Measurements from ENCODE around the gene NADK2. TPM values are rescaled to one million over a fixed set of nuclear protein-coding genes. Genes with fewer than 3 reads are reported as not detected.

The NADK2 gene
- total and polyA plus RNA-seq, 8 donors = 9.1 to 132 (median 27.0) TPM

GRCh38 chr5:36222620-36223019 lies 19.1 kb downstream of the NADK2 start:
- Histone ChIP-seq H3K36me3 (peaks cover 20 to 83% (median 71%) of the 10 kb centered on the region in 4 donors), H3K4me3 (no peak overlapping the region), H3K27me3 (no peaks in the 10 kb centered on the region), H3K9me3 (no peaks in the 10 kb centered on the region), H3K4me1 (peaks cover 0 to 8% (median under 1%) of the 10 kb centered on the region in 4 donors), H3K27ac (no peak overlapping the region)
- DNase-seq = no peak
- TF ChIP-seq POLR2A (IDR thresholded peaks at IDR 0.05) (no peak), CTCF (IDR thresholded peaks at IDR 0.05) (no peak), POLR2AphosphoS5 (IDR thresholded peaks at IDR 0.05) (no peak), EP300 (IDR thresholded peaks at IDR 0.05) (no peak)
- 78 to 98% (median 95%) methylated on average over 1 of the region's 1 CpG for WGBS, 5 donors
- intact Hi-C loops (cut with DNase I; ENCODE audit: low total_unique reads) = no loop called here

GRCh38 chr5:36217988-36218387 lies 23.7 kb downstream of the NADK2 start:
- no peaks in the 10 kb centered on the region for H3K4me1 ChIP-seq
- peaks cover 9 to 85% (median 79%) of the 10 kb centered on the region in 4 donors for H3K36me3 ChIP-seq

GRCh38 chr5:36217567-36217966 lies 24.2 kb downstream of the NADK2 start:
- no peak for DNase-seq
- Histone ChIP-seq H3K4me1 (no peaks in the 10 kb centered on the region), H3K27ac (no peak overlapping the region), H3K36me3 (peaks cover 9 to 85% (median 81%) of the 10 kb centered on the region in 4 donors), H3K27me3 (no peaks in the 10 kb centered on the region), H3K4me3 (no peak overlapping the region), H3K9me3 (no peaks in the 10 kb centered on the region)
- intact Hi-C loops (cut with DNase I; ENCODE audit: low total_unique reads) = no loop called here
- WGBS, 5 donors = 67 to 87% (median 79%) methylated on average over 1 of the region's 1 CpG
- TF ChIP-seq CTCF (IDR thresholded peaks at IDR 0.05) = no peak
- no peak for TF ChIP-seq POLR2A (IDR thresholded peaks at IDR 0.05)
- TF ChIP-seq EP300 (IDR thresholded peaks at IDR 0.05) = no peak
- no peak for TF ChIP-seq POLR2AphosphoS5 (IDR thresholded peaks at IDR 0.05)

More at GRCh38 chr5:36217988-36218387, 23.7 kb downstream of the NADK2 start:
- Histone ChIP-seq H3K27me3 (no peaks in the 10 kb centered on the region), H3K9me3 (no peaks in the 10 kb centered on the region), H3K4me3 (no peak overlapping the region), H3K27ac (no peak overlapping the region)
- 58 to 84% (median 81%) methylated on average over 1 of the region's 1 CpG for WGBS, 5 donors
- TF ChIP-seq POLR2A (IDR thresholded peaks at IDR 0.05) (no peak), EP300 (IDR thresholded peaks at IDR 0.05) (no peak), POLR2AphosphoS5 (IDR thresholded peaks at IDR 0.05) (no peak), CTCF (IDR thresholded peaks at IDR 0.05) (no peak)
- DNase-seq = no peak
- intact Hi-C loops (cut with DNase I; ENCODE audit: low total_unique reads) = no loop called here

GRCh38 chr5:36215910-36216309 lies 25.8 kb downstream of the NADK2 start:
- Histone ChIP-seq H3K9me3 (no peaks in the 10 kb centered on the region), H3K27me3 (no peaks in the 10 kb centered on the region), H3K27ac (no peak overlapping the region), H3K36me3 (peaks cover 8 to 86% (median 80%) of the 10 kb centered on the region in 4 donors), H3K4me1 (no peaks in the 10 kb centered on the region), H3K4me3 (no peak overlapping the region)
- intact Hi-C loops (cut with DNase I; ENCODE audit: low total_unique reads) = no loop called here
- 23 to 48% (median 40%) methylated on average over 2 of the region's 2 CpGs for WGBS, 5 donors
- no peak for DNase-seq
- no peak for TF ChIP-seq EP300 (IDR thresholded peaks at IDR 0.05)
- no peak for TF ChIP-seq POLR2AphosphoS5 (IDR thresholded peaks at IDR 0.05)

- Histone ChIP-seq H3K4me3 (no peak overlapping the region), H3K4me1 (no peaks in the 10 kb centered on the region), H3K27me3 (no peaks in the 10 kb centered on the region), H3K36me3 (peaks cover 0 to 81% (median 72%) of the 10 kb centered on the region in 4 donors), H3K9me3 (no peaks in the 10 kb centered on the region), H3K27ac (no peak overlapping the region)
- intact Hi-C loops (cut with DNase I; ENCODE audit: low total_unique reads) = no loop called here
- WGBS, 5 donors = 78 to 87% (median 83%) methylated on average over 3 of the region's 3 CpGs
- peak in 1 of 2 donors; percentile 22 for DNase-seq
- no peak for TF ChIP-seq POLR2AphosphoS5 (IDR thresholded peaks at IDR 0.05)
- TF ChIP-seq CTCF (IDR thresholded peaks at IDR 0.05) = peak in 1 of 7 experiments; percentile 18
Observed at GRCh38 chr5:36214436-36214835, 27.3 kb downstream of the NADK2 start.
